Measurements from ENCODE around the gene KCND2. TPM values are rescaled to one million over a fixed set of nuclear protein-coding genes. Genes with fewer than 3 reads are reported as not detected.

KCND2 gene
- total RNA-seq, 1 donor from 2014 or later: 0.30 TPM

DNA sequence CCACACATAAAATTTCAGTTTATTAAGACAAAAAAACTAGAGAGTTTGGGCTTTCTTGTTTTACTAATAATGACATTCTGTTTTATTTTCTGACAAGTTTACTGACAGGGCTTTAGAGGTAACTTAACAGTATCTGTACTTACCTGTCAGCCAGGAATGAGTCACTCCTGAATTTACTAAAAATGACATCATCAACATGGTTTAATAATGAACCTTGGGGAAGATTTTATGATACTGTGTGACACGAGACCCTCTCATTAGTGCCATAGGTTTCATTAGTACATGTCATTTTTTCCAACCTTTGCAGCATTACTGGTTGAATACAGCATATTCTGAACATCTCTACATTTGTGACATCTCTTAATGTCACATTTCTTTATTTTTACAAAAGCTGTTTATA, 131.1 kb downstream of the KCND2 start:
- Mint-ChIP-seq H3K27ac (ENCODE audit: unreplicated experiment) (no peak overlapping the region), H3K4me1 (ENCODE audit: low read depth) (peaks cover 15% of the 10 kb centered on the region), H3K27me3 (ENCODE audit: low read depth) (no peaks in the 10 kb centered on the region), H3K36me3 (ENCODE audit: low read depth) (no peaks in the 10 kb centered on the region), H3K9me3 (ENCODE audit: low read depth) (no peaks in the 10 kb centered on the region), H3K4me3 (ENCODE audit: unreplicated experiment) (no peak overlapping the region)
- TF ChIP-seq, protein P1, sequence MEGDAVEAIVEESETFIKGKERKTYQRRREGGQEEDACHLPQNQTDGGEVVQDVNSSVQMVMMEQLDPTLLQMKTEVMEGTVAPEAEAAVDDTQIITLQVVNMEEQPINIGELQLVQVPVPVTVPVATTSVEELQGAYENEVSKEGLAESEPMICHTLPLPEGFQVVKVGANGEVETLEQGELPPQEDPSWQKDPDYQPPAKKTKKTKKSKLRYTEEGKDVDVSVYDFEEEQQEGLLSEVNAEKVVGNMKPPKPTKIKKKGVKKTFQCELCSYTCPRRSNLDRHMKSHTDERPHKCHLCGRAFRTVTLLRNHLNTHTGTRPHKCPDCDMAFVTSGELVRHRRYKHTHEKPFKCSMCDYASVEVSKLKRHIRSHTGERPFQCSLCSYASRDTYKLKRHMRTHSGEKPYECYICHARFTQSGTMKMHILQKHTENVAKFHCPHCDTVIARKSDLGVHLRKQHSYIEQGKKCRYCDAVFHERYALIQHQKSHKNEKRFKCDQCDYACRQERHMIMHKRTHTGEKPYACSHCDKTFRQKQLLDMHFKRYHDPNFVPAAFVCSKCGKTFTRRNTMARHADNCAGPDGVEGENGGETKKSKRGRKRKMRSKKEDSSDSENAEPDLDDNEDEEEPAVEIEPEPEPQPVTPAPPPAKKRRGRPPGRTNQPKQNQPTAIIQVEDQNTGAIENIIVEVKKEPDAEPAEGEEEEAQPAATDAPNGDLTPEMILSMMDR (IDR thresholded peaks at IDR 0.05): no peak
- no peak for DNase-seq (ENCODE audit: low spot score)

DNA sequence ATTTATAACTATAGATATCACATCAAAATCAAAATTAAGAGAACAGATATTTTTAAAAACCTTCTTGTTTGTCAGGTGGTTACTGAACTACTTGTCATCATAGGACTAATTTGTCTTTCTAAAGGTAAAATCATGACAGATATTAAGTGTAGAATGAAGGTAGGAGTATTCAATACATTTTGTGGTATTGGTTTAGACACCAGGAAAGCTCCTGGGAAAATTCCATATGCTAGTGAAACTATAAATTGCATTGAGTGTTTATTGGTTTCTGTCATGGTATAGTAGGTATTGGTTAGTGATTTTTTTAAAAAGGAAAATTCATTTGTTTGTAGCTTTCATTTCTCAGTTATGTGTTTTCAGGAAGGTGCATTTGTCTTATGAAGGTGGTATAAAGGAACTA, 132.7 kb downstream of the KCND2 start:
- TF ChIP-seq, protein P1 (IDR thresholded peaks at IDR 0.05): no peak
- peaks cover 15% of the 10 kb centered on the region for H3K4me1 Mint-ChIP-seq (ENCODE audit: low read depth)
- no peak overlapping the region for H3K27ac Mint-ChIP-seq (ENCODE audit: unreplicated experiment)
- H3K9me3 Mint-ChIP-seq (ENCODE audit: low read depth): peaks cover under 1% of the 10 kb centered on the region
- no peak overlapping the region for H3K4me3 Mint-ChIP-seq (ENCODE audit: unreplicated experiment)
- no peaks in the 10 kb centered on the region for H3K36me3 Mint-ChIP-seq (ENCODE audit: low read depth)
- no peak for DNase-seq (ENCODE audit: low spot score)
- no peaks in the 10 kb centered on the region for H3K27me3 Mint-ChIP-seq (ENCODE audit: low read depth)

DNA sequence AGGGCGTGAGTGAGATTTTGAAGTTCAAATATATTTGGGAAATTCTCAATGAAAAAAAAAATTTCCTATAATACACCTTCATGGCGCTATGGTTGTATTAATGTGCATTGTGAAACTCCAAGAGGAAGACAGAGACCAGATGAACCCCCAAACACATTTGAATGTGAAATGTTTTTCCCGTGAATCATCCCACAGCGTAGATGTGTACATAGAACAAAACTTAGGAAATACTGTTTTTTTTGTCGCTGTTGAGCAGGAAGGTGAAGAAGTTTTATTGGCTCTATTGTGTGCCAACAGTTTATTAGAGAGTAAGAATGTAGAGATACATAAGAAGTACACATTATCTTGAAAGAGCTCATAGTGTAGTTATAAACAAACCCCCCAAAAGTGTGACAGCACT, 134.0 kb downstream of the KCND2 start:
- Mint-ChIP-seq H3K4me3 (ENCODE audit: unreplicated experiment) (no peak overlapping the region), H3K9me3 (ENCODE audit: low read depth) (peaks cover 2% of the 10 kb centered on the region), H3K27ac (ENCODE audit: unreplicated experiment) (no peak overlapping the region)

DNA sequence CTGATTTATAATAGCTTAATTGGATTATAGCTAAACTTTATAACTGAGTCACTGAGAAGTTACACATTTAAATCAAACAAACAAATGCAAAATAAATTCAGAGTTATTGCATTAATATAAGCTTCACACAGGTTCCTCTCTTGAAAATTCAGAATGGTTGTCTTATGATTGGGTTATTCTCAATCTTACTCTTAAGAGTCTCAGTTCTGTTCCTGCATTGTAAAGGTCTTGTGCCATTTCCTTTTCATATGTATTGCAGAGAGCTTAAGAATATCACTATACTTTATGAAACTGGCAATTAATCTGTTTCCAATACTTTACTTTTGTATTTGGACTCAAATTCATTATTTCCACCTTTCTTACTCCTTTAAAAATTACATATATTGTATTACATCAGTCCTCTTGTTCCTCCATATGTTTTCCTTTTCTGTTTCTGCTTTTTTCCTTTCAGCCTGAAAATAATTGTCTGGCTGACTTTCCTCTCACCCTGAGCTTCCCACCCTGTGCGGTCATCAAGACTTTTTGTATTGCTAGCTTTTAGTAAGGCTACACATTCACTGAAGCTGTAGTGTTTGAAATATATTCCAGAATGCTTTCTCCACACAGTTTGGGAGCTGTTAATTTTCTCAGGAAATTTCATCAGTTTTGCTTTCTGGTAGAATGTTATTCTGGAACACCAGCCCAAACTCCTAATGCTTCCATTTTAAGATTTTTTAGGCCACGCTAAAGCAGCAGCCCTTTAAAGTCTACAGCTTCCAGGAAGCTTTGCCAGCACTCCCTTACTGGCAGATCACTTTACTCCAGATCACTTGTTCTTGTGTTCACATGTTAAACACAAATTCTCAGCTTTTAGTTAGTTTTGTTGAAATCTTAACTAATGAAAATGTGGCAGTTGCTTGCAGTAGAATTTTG, 139.4 kb downstream of the KCND2 start:
- no peak for DNase-seq (ENCODE audit: low spot score)
- Mint-ChIP-seq H3K27ac (ENCODE audit: unreplicated experiment) (peak overlapping the region; percentile 58), H3K36me3 (ENCODE audit: low read depth) (no peaks in the 10 kb centered on the region), H3K9me3 (ENCODE audit: low read depth) (peaks cover 2% of the 10 kb centered on the region), H3K27me3 (ENCODE audit: low read depth) (no peaks in the 10 kb centered on the region), H3K4me3 (ENCODE audit: unreplicated experiment) (no peak overlapping the region), H3K4me1 (ENCODE audit: low read depth) (peaks cover 3% of the 10 kb centered on the region)
- TF ChIP-seq, protein P1 (IDR thresholded peaks at IDR 0.05): no peak

More for the DNA sequence above, 134.0 kb downstream of the KCND2 start:
- Mint-ChIP-seq H3K4me1 (ENCODE audit: low read depth) (peaks cover 11% of the 10 kb centered on the region), H3K27me3 (ENCODE audit: low read depth) (no peaks in the 10 kb centered on the region), H3K36me3 (ENCODE audit: low read depth) (no peaks in the 10 kb centered on the region)
- TF ChIP-seq, protein P1 (IDR thresholded peaks at IDR 0.05): no peak
- no peak for DNase-seq (ENCODE audit: low spot score)

DNA sequence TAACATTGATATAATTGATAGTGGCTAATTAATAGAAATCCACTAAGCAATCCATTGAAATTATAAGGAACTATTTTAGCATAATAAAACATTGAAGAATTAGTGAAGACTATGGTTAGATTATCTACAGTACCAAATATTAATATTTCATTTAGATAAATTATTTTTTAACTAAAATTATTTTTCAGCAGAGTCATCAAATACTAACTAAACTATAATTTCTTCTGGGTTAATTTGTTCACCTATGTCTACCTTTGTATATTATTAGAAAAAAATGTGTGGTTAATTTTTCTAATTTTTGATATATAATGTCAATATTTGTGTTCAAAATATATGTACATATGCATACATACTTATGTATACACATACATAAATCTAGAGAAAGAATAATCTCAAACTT, 140.2 kb downstream of the KCND2 start:
- Mint-ChIP-seq H3K36me3 (ENCODE audit: low read depth) (no peaks in the 10 kb centered on the region), H3K4me3 (ENCODE audit: unreplicated experiment) (no peak overlapping the region), H3K4me1 (ENCODE audit: low read depth) (peaks cover 3% of the 10 kb centered on the region), H3K27me3 (ENCODE audit: low read depth) (no peaks in the 10 kb centered on the region), H3K9me3 (ENCODE audit: low read depth) (peaks cover 2% of the 10 kb centered on the region), H3K27ac (ENCODE audit: unreplicated experiment) (no peak overlapping the region)
- DNase-seq (ENCODE audit: low spot score): no peak
- TF ChIP-seq, protein P1 (IDR thresholded peaks at IDR 0.05): no peak

All from chondrocyte (in vitro differentiated cells).